Epithelial cell of esophagus (primary cell): ENCODE results near the gene DNASE1L2.

ENCODE experiments used
- DNase-seq: peaks from one replicate; pipeline ENCODE4 v3.0.0; 2010; ENCODE audit warnings: low read depth
- H3K4me3 ChIP-seq: 2 replicates; pipeline ENCODE4 v1.5.1; 2011; ENCODE audit warnings: mild to moderate bottlenecking, low read length, control low read depth
- CTCF ChIP-seq: IDR thresholded peaks from 2 replicates; pipeline ENCODE4 v1.5.1; 2011; ENCODE audit warnings: low read depth, mild to moderate bottlenecking, low read length, control low read depth, inconsistent platforms; ENCODE audit not compliant: insufficient read depth; ENCODE audit errors: missing control alignments

The DNASE1L2 gene

GRCh38 chr16:2226245-2226793 is 9.9 kb upstream of the DNASE1L2 start:
- TF ChIP-seq CTCF = no peak
- DNase-seq = no peak
- no peak overlapping the region for H3K4me3 ChIP-seq

GRCh38 chr16:2226918-2227317 is 9.3 kb upstream of the DNASE1L2 start:
- no peak overlapping the region for H3K4me3 ChIP-seq
- DNase-seq = no peak

GRCh38 chr16:2228161-2228824 is 8.0 kb upstream of the DNASE1L2 start:
- H3K4me3 ChIP-seq = no peak overlapping the region
- no peak for DNase-seq
- TF ChIP-seq CTCF = no peak

More at GRCh38 chr16:2226918-2227317, 9.3 kb upstream of the DNASE1L2 start:
- no peak for TF ChIP-seq CTCF

GRCh38 chr16:2229091-2229490 is 7.2 kb upstream of the DNASE1L2 start:
- no peak for TF ChIP-seq CTCF
- DNase-seq = no peak
- no peak overlapping the region for H3K4me3 ChIP-seq

- no peak for DNase-seq
- no peak for TF ChIP-seq CTCF
- H3K4me3 ChIP-seq = no peak overlapping the region
Observed at GRCh38 chr16:2229632-2230250, 6.5 kb upstream of the DNASE1L2 start.

- no peak for DNase-seq
- no peak overlapping the region for H3K4me3 ChIP-seq
- no peak for TF ChIP-seq CTCF
Observed at GRCh38 chr16:2230376-2230775, 5.9 kb upstream of the DNASE1L2 start.
